CD8-positive, alpha-beta memory T cell (primary cell): ENCODE results near the gene FAM163B. TPM values are rescaled to one million over a fixed set of nuclear protein-coding genes. Genes with fewer than 3 reads are reported as not detected.

Experiments used
- CTCF ChIA-PET: fragments of 350-600 bp; sonication (Branson Sonifier 250); formaldehyde crosslinking; loops from one replicate; lab custom pipeline; 2021; ENCODE audit warnings: antibody characterized with exemption; lab: Charles Lee
- POLR2A ChIA-PET: fragments of 350-600 bp; sonication (Branson Sonifier 250); formaldehyde crosslinking; loops from one replicate; lab custom pipeline; 2021; ENCODE audit warnings: antibody characterized with exemption; lab: Charles Lee
- DNase-seq, 5 donors: peaks; one replicate each; pipeline versions ENCODE4 v3.0.0 to v3.0.0-alpha.2; 2020 to 2022; ENCODE audit warnings: mixed read lengths in 1 of 5
- H3K27ac ChIP-seq: one replicate; pipeline ENCODE4 v1.7.0; 2013; ENCODE audit warnings: low read depth, mild to moderate bottlenecking, low read length, moderate library complexity
- H3K27me3 ChIP-seq: 2 replicates; pipeline ENCODE4 v1.7.0; 2013; ENCODE audit warnings: low read length, mild to moderate bottlenecking; ENCODE audit not compliant: insufficient read depth, poor library complexity, severe bottlenecking
- H3K36me3 ChIP-seq: 2 replicates; pipeline ENCODE4 v1.7.0; 2013; ENCODE audit warnings: mild to moderate bottlenecking, low read length, moderate library complexity; ENCODE audit not compliant: insufficient read depth
- H3K4me1 ChIP-seq: 2 replicates; pipeline ENCODE4 v1.7.0; 2013; ENCODE audit warnings: mild to moderate bottlenecking, low read length, moderate library complexity; ENCODE audit not compliant: insufficient read depth
- H3K4me3 ChIP-seq: 2 replicates; pipeline ENCODE4 v1.7.0; 2013; ENCODE audit warnings: mild to moderate bottlenecking, low read length
- H3K9me3 ChIP-seq: 2 replicates; pipeline ENCODE4 v1.7.0; 2013; ENCODE audit warnings: mild to moderate bottlenecking, low read length
- H3K27ac Mint-ChIP-seq, 8 donors: one replicate each; pipeline ENCODE4 v1.8.0; 2020 to 2021; ENCODE audit warnings: mixed read lengths in 8 of 8, mild to moderate bottlenecking in 6 of 8, inconsistent platforms in 3 of 8, moderate library complexity in 3 of 8
- H3K27me3 Mint-ChIP-seq, 2 donors: one replicate each; pipeline ENCODE4 v1.8.0; 2020 to 2021; ENCODE audit warnings: mixed read lengths in 2 of 2, mild to moderate bottlenecking in 1 of 2, moderate library complexity in 1 of 2
- H3K36me3 Mint-ChIP-seq, 3 donors: one replicate each; pipeline ENCODE4 v1.8.0; 2020 to 2021; ENCODE audit warnings: mixed read lengths in 3 of 3, inconsistent platforms in 1 of 3, mild to moderate bottlenecking in 1 of 3
- H3K4me1 Mint-ChIP-seq, 3 donors: one replicate each; pipeline ENCODE4 v1.8.0; 2020 to 2021; ENCODE audit warnings: mixed read lengths in 3 of 3, inconsistent platforms in 1 of 3, mild to moderate bottlenecking in 1 of 3
- H3K4me3 Mint-ChIP-seq, 7 donors: one replicate each; pipeline ENCODE4 v1.8.0; 2020 to 2021; ENCODE audit warnings: mixed read lengths in 7 of 7, mild to moderate bottlenecking in 6 of 7, moderate library complexity in 4 of 7, inconsistent platforms in 2 of 7
- H3K9me3 Mint-ChIP-seq, 5 donors: one replicate each; pipeline ENCODE4 v1.8.0; 2020 to 2022; ENCODE audit warnings: mixed read lengths in 5 of 5, mild to moderate bottlenecking in 3 of 5, moderate library complexity in 2 of 5, inconsistent platforms in 1 of 5
- polyA plus RNA-seq: library from polyadenylated mRNA; unstranded; fragments of 300-500 nt; fragmentation: Illumina TruSeq; gene quantifications from one replicate; pipeline ENCODE4 v1.2.3, GENCODE V29; 2021
- total RNA-seq, 2 experiments: library from RNA; stranded (reverse); gene quantifications; one replicate each; pipeline ENCODE4 v1.2.3, GENCODE V29; 2021

FAM163B gene
- total and polyA plus RNA-seq, 3 experiments from 2014 or later, result not detected

DNA sequence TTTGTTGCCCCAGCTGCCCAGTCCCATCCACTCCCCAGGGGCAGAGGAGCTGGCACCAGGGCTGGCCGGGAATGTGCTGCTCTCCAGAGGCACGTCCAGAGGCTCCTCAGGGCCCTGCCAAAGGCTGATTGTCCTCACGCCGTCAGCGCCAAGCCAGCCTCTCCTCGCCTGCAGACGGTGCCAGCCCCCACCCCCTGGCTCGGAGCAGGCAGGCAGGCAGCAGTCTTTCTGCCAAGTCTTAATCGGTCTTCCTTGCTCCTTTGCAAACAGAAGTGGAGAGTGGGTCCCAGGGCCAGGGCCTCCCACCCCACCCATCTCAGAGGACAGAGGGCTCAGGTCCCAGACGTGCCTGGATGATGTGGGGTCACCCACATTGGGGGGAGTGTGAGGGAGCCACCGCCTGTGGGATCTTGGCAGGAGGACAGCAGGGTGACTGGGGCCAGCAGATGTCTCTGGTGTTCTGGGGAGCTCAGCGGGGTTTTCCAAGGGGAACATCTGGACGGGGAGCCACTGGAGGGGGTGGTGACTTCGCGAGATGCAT is 36.3 kb downstream of the FAM163B start:
- H3K9me3 Mint-ChIP-seq, result no peaks in the 10 kb centered on the region
- H3K9me3 ChIP-seq, result no peaks in the 10 kb centered on the region
- POLR2A ChIA-PET, result no interaction called here
- no peak overlapping the region for H3K4me3 ChIP-seq
- CTCF ChIA-PET, result no interaction called here
- H3K27ac ChIP-seq, result no peak overlapping the region
- H3K36me3 ChIP-seq, result no peaks in the 10 kb centered on the region
- H3K27ac Mint-ChIP-seq, result peak overlapping the region in 1 of 8 donors; percentile 60
- no peaks in the 10 kb centered on the region for H3K27me3 ChIP-seq
- no peaks in the 10 kb centered on the region for H3K4me1 Mint-ChIP-seq
- no peak overlapping the region for H3K4me3 Mint-ChIP-seq
- H3K27me3 Mint-ChIP-seq, result peaks cover 0 to 26% of the 10 kb centered on the region in 2 donors
- no peak for DNase-seq
- H3K36me3 Mint-ChIP-seq, result no peaks in the 10 kb centered on the region
- H3K4me1 ChIP-seq, result no peaks in the 10 kb centered on the region

DNA sequence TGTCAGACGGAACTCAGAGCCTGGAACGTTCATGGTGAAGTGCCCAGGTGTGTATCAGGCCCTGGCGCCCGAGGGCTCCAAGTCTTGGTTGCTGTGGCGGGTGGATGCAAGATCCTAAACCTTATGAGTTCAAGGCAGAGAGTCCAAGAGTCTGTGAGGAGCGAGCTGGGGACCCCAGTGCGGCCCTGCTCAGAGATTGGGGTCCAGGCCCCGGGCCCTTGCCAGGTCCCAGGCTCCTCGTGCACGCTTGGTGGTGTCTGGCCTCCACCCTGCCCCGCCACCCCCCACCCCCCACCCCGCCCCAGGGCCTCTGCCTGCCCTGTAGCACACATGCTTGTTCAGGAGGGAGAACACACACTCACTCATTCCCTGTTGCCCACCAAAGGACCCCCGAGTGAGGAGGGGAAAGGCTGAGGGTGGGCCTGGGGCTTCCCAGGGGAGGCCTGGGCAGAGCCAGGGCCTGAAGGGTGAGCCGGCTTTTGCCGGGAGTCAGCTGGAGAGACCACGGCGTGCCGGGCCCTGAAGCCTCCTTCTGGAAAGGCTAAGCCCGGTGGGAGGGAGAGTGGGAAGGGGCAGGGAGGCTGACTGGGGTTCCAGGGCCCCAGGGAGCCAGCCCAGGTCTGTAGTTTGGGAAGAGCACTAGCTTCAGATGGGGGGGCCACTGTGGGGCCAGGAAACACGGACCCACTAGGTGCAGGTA is 37.1 kb downstream of the FAM163B start:
- Mint-ChIP-seq H3K36me3 (no peaks in the 10 kb centered on the region), H3K27me3 (peaks cover 0 to 21% of the 10 kb centered on the region in 2 donors), H3K4me3 (no peak overlapping the region), H3K9me3 (no peaks in the 10 kb centered on the region), H3K27ac (no peak overlapping the region), H3K4me1 (no peaks in the 10 kb centered on the region)
- no peaks in the 10 kb centered on the region for H3K27me3 ChIP-seq
- ChIA-PET CTCF (no interaction called here), POLR2A (no interaction called here)
- no peaks in the 10 kb centered on the region for H3K36me3 ChIP-seq
- no peaks in the 10 kb centered on the region for H3K4me1 ChIP-seq
- H3K9me3 ChIP-seq, result no peaks in the 10 kb centered on the region
- H3K4me3 ChIP-seq, result no peak overlapping the region
- H3K27ac ChIP-seq, result no peak overlapping the region
- DNase-seq, result no peak

DNA sequence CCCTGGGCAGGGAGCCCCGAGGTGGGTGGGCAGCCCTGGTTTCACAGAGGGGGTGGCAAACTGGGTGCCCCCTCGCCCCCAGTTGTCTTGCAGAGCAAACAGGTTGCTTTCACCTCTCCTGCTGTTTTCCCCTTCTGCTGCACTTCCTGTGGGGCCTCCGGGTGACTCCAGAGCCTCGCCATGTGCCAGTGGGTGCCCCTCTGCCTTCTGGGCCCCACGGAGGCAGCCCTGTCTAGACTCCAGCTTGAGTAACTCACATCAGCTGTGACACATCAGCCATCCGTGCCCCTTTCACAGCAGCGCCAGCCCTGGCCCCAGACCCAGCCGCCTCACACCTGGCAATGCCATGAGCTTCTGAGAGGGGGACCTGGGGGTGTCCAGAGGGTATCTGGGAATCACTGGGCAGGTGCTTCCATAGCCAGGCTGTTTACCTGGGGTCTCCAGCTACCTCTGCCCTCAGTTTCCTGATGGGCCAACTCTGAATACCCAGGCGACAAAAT is 37.7 kb downstream of the FAM163B start:
- Histone ChIP-seq H3K4me1 (no peaks in the 10 kb centered on the region), H3K27ac (no peak overlapping the region), H3K4me3 (no peak overlapping the region), H3K9me3 (no peaks in the 10 kb centered on the region), H3K36me3 (no peaks in the 10 kb centered on the region), H3K27me3 (no peaks in the 10 kb centered on the region)
- H3K9me3 Mint-ChIP-seq, result no peaks in the 10 kb centered on the region
- no peaks in the 10 kb centered on the region for H3K36me3 Mint-ChIP-seq
- no peak overlapping the region for H3K4me3 Mint-ChIP-seq
- no peaks in the 10 kb centered on the region for H3K4me1 Mint-ChIP-seq
- peaks cover 0 to 15% of the 10 kb centered on the region in 2 donors for H3K27me3 Mint-ChIP-seq
- DNase-seq, result no peak
- ChIA-PET CTCF (no interaction called here), POLR2A (no interaction called here)
- no peak overlapping the region for H3K27ac Mint-ChIP-seq

DNA sequence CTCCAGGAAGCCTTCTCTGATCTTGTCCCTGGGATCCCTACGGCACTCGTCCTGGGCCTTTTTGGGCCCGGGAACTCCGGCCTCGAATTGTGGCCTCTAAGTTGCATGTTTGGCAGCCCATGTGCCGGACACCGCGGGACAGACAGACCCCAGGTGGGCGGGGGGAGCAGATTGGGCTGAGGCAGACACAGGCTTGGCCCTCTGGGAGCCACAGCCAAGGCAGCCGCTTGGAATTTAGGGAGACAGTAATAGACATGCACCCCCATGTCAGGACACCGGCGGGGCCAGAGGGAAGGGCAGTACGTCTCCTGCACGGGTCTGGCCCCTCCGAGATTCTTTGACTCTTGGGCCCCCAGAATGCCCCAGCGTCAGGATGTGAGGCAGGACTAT is 38.5 kb downstream of the FAM163B start:
- H3K4me1 ChIP-seq, result no peaks in the 10 kb centered on the region
- Mint-ChIP-seq H3K9me3 (no peaks in the 10 kb centered on the region), H3K4me1 (no peaks in the 10 kb centered on the region), H3K36me3 (no peaks in the 10 kb centered on the region), H3K27ac (no peak overlapping the region), H3K4me3 (no peak overlapping the region), H3K27me3 (peaks cover 0 to 9% of the 10 kb centered on the region in 2 donors)
- no peaks in the 10 kb centered on the region for H3K36me3 ChIP-seq
- no peak overlapping the region for H3K27ac ChIP-seq
- H3K27me3 ChIP-seq, result no peaks in the 10 kb centered on the region
- ChIA-PET POLR2A (no interaction called here), CTCF (no interaction called here)
- no peaks in the 10 kb centered on the region for H3K9me3 ChIP-seq
- DNase-seq, result no peak
- no peak overlapping the region for H3K4me3 ChIP-seq

DNA sequence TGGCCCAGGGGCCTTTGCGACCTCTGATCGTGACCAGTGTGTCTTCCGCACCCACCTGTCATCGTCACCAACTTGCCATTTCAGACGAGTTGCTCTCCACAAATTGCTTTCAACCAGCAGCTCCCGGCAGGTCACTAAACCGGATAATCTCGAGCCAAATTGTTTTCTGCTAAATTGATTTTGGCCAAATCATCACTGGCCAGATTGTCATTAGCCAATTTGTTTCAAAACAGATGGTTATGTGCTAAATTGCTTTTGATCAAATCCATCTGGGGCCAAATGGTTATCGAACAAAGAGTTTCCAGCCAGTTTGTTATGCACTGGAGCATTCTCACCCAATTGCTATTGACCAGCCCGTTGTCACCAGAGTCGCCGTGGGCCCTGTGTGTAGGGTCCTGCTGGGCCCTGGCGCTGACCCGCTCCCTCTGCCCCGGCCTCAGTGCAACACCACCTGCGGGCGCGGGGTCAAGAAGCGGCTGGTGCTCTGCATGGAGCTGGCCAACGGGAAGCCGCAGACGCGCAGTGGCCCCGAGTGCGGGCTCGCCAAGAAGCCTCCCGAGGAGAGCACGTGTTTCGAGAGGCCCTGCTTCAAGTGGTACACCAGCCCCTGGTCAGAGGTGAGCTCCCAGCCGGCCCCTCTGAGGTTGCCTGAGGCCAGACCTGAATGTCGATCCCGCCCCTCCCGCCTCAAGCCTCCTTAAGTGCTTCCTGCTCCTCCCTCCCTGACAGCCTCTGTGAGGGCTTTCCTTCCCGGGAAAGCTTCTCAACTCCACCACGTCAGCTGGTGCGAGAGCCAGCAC is 39.1 kb downstream of the FAM163B start:
- Histone ChIP-seq H3K9me3 (no peaks in the 10 kb centered on the region), H3K4me3 (no peak overlapping the region), H3K27ac (no peak overlapping the region), H3K36me3 (no peaks in the 10 kb centered on the region), H3K4me1 (no peaks in the 10 kb centered on the region), H3K27me3 (no peaks in the 10 kb centered on the region)
- no peak overlapping the region for H3K27ac Mint-ChIP-seq
- no peaks in the 10 kb centered on the region for H3K9me3 Mint-ChIP-seq
- no peaks in the 10 kb centered on the region for H3K4me1 Mint-ChIP-seq
- ChIA-PET POLR2A (no interaction called here), CTCF (no interaction called here)
- H3K27me3 Mint-ChIP-seq, result peaks cover 0 to 6% of the 10 kb centered on the region in 2 donors
- no peaks in the 10 kb centered on the region for H3K36me3 Mint-ChIP-seq
- DNase-seq, result no peak
- H3K4me3 Mint-ChIP-seq, result no peak overlapping the region

DNA sequence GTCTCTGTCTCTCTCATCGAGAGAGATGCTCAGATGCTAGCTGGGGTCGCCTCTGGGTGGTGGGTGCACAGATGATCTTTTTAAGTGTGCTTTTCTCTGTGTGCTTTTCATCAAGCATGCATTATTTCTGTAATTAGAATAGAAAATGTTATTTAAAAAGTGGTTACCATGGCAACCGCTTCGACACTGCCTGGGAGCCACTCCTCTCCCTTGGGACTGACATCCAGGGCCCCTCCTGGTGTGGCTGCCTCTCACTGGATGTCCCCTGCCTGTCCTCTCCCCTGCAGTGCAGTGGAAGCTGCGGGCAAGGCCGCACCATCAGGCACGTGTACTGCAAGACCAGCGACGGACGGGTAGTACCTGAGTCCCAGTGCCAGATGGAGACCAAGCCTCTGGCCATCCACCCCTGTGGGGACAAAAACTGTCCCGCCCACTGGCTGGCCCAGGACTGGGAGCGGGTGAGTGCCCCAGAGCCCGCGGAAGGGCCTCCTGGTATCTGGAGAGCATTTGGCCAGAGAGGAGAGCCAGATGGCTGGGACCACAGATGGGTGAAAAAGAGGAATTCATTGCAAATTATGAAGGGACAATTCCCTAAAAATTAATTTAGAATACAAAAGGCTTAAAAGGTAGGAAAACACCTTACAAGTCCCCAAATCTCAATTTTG is 39.9 kb downstream of the FAM163B start:
- no peak overlapping the region for H3K4me3 Mint-ChIP-seq
- no peaks in the 10 kb centered on the region for H3K4me1 Mint-ChIP-seq
- no peak for DNase-seq
- H3K4me3 ChIP-seq, result no peak overlapping the region
- H3K27me3 Mint-ChIP-seq, result peaks cover 0 to 6% of the 10 kb centered on the region in 2 donors
- no peaks in the 10 kb centered on the region for H3K27me3 ChIP-seq
- no peaks in the 10 kb centered on the region for H3K9me3 Mint-ChIP-seq
- no peaks in the 10 kb centered on the region for H3K36me3 ChIP-seq
- H3K27ac Mint-ChIP-seq, result no peak overlapping the region
- no peaks in the 10 kb centered on the region for H3K36me3 Mint-ChIP-seq
- H3K9me3 ChIP-seq, result no peaks in the 10 kb centered on the region
- no peaks in the 10 kb centered on the region for H3K4me1 ChIP-seq
- ChIA-PET CTCF (no interaction called here), POLR2A (no interaction called here)
- no peak overlapping the region for H3K27ac ChIP-seq

DNA sequence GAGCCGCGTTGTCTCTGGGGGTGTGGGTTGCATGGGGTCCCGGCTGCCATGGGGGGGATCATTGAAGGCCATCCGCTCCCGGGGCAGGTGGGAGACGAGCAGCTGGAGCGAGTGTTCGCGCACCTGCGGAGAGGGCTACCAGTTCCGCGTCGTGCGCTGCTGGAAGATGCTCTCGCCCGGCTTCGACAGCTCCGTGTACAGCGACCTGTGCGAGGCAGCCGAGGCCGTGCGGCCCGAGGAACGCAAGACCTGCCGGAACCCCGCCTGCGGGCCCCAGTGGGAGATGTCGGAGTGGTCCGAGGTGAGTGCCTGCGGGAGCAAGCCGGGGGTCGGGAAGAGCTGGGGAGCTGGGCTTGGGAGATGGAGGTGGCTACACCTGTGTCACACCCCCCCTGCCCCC is 41.0 kb downstream of the FAM163B start:
- DNase-seq, result no peak
- H3K4me1 ChIP-seq, result no peaks in the 10 kb centered on the region
- no peaks in the 10 kb centered on the region for H3K36me3 ChIP-seq
- peaks cover 0 to 3% (median 2%) of the 10 kb centered on the region in 3 donors for H3K4me1 Mint-ChIP-seq
- no peaks in the 10 kb centered on the region for H3K9me3 Mint-ChIP-seq
- H3K27me3 Mint-ChIP-seq, result peaks cover 0 to 5% of the 10 kb centered on the region in 2 donors
- H3K9me3 ChIP-seq, result no peaks in the 10 kb centered on the region
- no peaks in the 10 kb centered on the region for H3K36me3 Mint-ChIP-seq
- ChIA-PET POLR2A (no interaction called here), CTCF (no interaction called here)
- no peaks in the 10 kb centered on the region for H3K27me3 ChIP-seq
- H3K4me3 Mint-ChIP-seq, result no peak overlapping the region
- H3K4me3 ChIP-seq, result no peak overlapping the region
- H3K27ac ChIP-seq, result no peak overlapping the region
- H3K27ac Mint-ChIP-seq, result no peak overlapping the region

DNA sequence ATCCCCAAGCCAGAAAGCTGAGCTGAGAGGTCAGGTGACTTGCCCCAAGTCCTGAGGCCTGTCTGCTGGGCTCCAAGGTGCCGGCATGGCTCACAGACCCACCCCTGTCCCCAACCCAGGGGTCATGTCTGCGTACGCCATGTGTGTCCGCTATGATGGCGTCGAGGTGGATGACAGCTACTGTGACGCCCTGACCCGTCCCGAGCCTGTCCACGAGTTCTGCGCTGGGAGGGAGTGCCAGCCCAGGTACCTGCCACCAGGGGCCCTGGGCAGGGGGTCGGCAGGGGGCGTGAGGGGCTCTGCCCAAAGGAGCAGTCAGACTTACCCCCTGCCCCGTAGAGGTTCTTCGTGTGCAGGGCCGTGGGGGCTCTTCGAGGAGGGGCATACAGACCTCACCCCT is 42.4 kb downstream of the FAM163B start:
- ChIA-PET CTCF (no interaction called here), POLR2A (no interaction called here)
- Histone ChIP-seq H3K9me3 (no peaks in the 10 kb centered on the region), H3K4me1 (no peaks in the 10 kb centered on the region), H3K4me3 (no peak overlapping the region), H3K27ac (no peak overlapping the region), H3K36me3 (no peaks in the 10 kb centered on the region), H3K27me3 (no peaks in the 10 kb centered on the region)
- no peak for DNase-seq
- H3K4me3 Mint-ChIP-seq, result no peak overlapping the region
- H3K27ac Mint-ChIP-seq, result no peak overlapping the region
- no peaks in the 10 kb centered on the region for H3K36me3 Mint-ChIP-seq
- H3K9me3 Mint-ChIP-seq, result no peaks in the 10 kb centered on the region
- peaks cover 0 to 5% (median 2%) of the 10 kb centered on the region in 3 donors for H3K4me1 Mint-ChIP-seq
- no peaks in the 10 kb centered on the region for H3K27me3 Mint-ChIP-seq
